NCI-H82 treated with DMSO at 0.1 percent for 48 hours (cell line): Measurements from ENCODE around the gene TCF7.
A peak's percentile ranks its signal among the peaks of the same experiment; 100 is the strongest.
"Not testable (repeated sequence)": the region's sequence is repeated elsewhere in the genome, so short reads cannot be mapped to it uniquely, and the experiment has no call there.

Source experiments
- DNase-seq: peaks from one replicate; lab custom pipeline; 2025; ENCODE audit not compliant: unreplicated experiment; lab: John Stamatoyannopoulos, UW

Gene TCF7

GRCh38 chr5:134143944-134144941 lies 29.8 kb downstream of the TCF7 start:
- no peak for DNase-seq

- DNase-seq = no peak
Measured at GRCh38 chr5:134145041-134145757, 30.7 kb downstream of the TCF7 start.

- DNase-seq = peak; percentile 11
Measured at GRCh38 chr5:134145779-134146581, 31.5 kb downstream of the TCF7 start.

GRCh38 chr5:134146651-134147518 lies 32.4 kb downstream of the TCF7 start:
- no peak for DNase-seq

- DNase-seq = no peak
Measured at GRCh38 chr5:134148316-134148715, 33.8 kb downstream of the TCF7 start.

- no peak for DNase-seq
Measured at GRCh38 chr5:134148986-134149539, 34.6 kb downstream of the TCF7 start.

- DNase-seq = no peak
Measured at GRCh38 chr5:134149571-134150303, 35.3 kb downstream of the TCF7 start.

GRCh38 chr5:134151723-134152122 lies 37.2 kb downstream of the TCF7 start:
- no peak for DNase-seq

- not testable (repeated sequence) for DNase-seq
Measured at GRCh38 chr5:134152173-134152832, 37.8 kb downstream of the TCF7 start.

GRCh38 chr5:134153241-134153640 lies 38.8 kb downstream of the TCF7 start:
- DNase-seq = no peak

- no peak for DNase-seq
Measured at GRCh38 chr5:134153657-134154056, 39.2 kb downstream of the TCF7 start.

- no peak for DNase-seq
Measured at GRCh38 chr5:134161513-134162395, 47.3 kb downstream of the TCF7 start.

GRCh38 chr5:134162592-134162991 lies 48.1 kb downstream of the TCF7 start:
- no peak for DNase-seq

- no peak for DNase-seq
Measured at GRCh38 chr5:134171972-134172371, 57.5 kb downstream of the TCF7 start.

- no peak for DNase-seq
Measured at GRCh38 chr5:134174841-134175839, 60.7 kb downstream of the TCF7 start.

GRCh38 chr5:134175921-134176510 lies 61.5 kb downstream of the TCF7 start:
- DNase-seq = no peak
